Epithelial cell of esophagus (primary cell): Measurements from ENCODE around the gene SKAP1.

Source experiments
- DNase-seq: peaks from one replicate; pipeline ENCODE4 v3.0.0; 2010; ENCODE audit warnings: low read depth
- H3K4me3 ChIP-seq: 2 replicates; pipeline ENCODE4 v1.5.1; 2011; ENCODE audit warnings: mild to moderate bottlenecking, low read length, control low read depth
- CTCF ChIP-seq: IDR thresholded peaks from 2 replicates; pipeline ENCODE4 v1.5.1; 2011; ENCODE audit warnings: low read depth, mild to moderate bottlenecking, low read length, control low read depth, inconsistent platforms; ENCODE audit not compliant: insufficient read depth; ENCODE audit errors: missing control alignments

The SKAP1 gene

GRCh38 chr17:48095611-48096010, 334.4 kb downstream of the SKAP1 start:
- no peak for TF ChIP-seq CTCF
- no peak overlapping the region for H3K4me3 ChIP-seq
- DNase-seq: no peak

- DNase-seq: peak; percentile 29
- no peak for TF ChIP-seq CTCF
- no peak overlapping the region for H3K4me3 ChIP-seq
These were observed 336.5 kb downstream of the SKAP1 start for GRCh38 chr17:48093341-48094045.

GRCh38 chr17:48084932-48085331, 345.1 kb downstream of the SKAP1 start:
- DNase-seq: no peak
- no peak overlapping the region for H3K4me3 ChIP-seq
- no peak for TF ChIP-seq CTCF
